HAP-1 (cell line): ENCODE data around the gene FAM163B.
A peak's percentile ranks its signal among the peaks of the same experiment; 100 is the strongest.

ENCODE experiments used
- DNase-seq, 2 experiments: peaks; one replicate each; pipeline ENCODE4 v3.0.0-alpha.2; 2016 to 2020; ENCODE audit warnings: low spot score in 2 of 2
- H3K27me3 ChIP-seq: fragments of 250-450 bp; sonication (Bioruptor Pico); 2 replicates; pipeline ENCODE4 v1.5.1; 2020; ENCODE audit warnings: low read depth, mild to moderate bottlenecking, moderate library complexity
- H3K36me3 ChIP-seq: fragments of 250-450 bp; sonication (Bioruptor Pico); replicated peaks from 2 replicates; pipeline ENCODE4 v1.5.1; 2020; ENCODE audit warnings: mild to moderate bottlenecking
- H3K4me1 ChIP-seq: fragments of 250-450 bp; sonication (Bioruptor Pico); 2 replicates; pipeline ENCODE4 v1.5.1; 2020; ENCODE audit warnings: mild to moderate bottlenecking
- H3K4me3 ChIP-seq: fragments of 250-450 bp; sonication (Bioruptor Pico); 2 replicates; pipeline ENCODE4 v1.5.1; 2020; ENCODE audit warnings: mild to moderate bottlenecking, moderate library complexity
- H3K9me3 ChIP-seq: fragments of 250-450 bp; sonication (Bioruptor Pico); 2 replicates; pipeline ENCODE4 v1.5.1; 2020; ENCODE audit warnings: mild to moderate bottlenecking, moderate library complexity
- in situ Hi-C: fragments of 300-500 bp; cut with MboI; formaldehyde crosslinking; loops from 3 replicates; pipeline ENCODE4 v1.14.3; 2020; ENCODE audit warnings: low sequenced_read_pairs, inconsistent platforms, mixed read lengths

Gene FAM163B

GRCh38 chr9:133584559-133585476 lies 24.4 kb downstream of the FAM163B start:
- no peaks in the 10 kb centered on the region for H3K36me3 ChIP-seq
- no peaks in the 10 kb centered on the region for H3K9me3 ChIP-seq
- peak; percentile 16 to 47 for DNase-seq
- in situ Hi-C loops, result no loop called here
- H3K4me1 ChIP-seq, result no peaks in the 10 kb centered on the region
- no peak overlapping the region for H3K4me3 ChIP-seq
- peaks cover 18% of the 10 kb centered on the region for H3K27me3 ChIP-seq

- Histone ChIP-seq H3K4me1 (no peaks in the 10 kb centered on the region), H3K36me3 (no peaks in the 10 kb centered on the region), H3K9me3 (no peaks in the 10 kb centered on the region), H3K27me3 (peaks cover 23% of the 10 kb centered on the region), H3K4me3 (no peak overlapping the region)
- in situ Hi-C loops, result no loop called here
- no peak for DNase-seq
Observed at GRCh38 chr9:133584167-133584558, 25.0 kb downstream of the FAM163B start.

GRCh38 chr9:133583586-133583985 lies 25.6 kb downstream of the FAM163B start:
- Histone ChIP-seq H3K9me3 (no peaks in the 10 kb centered on the region), H3K4me1 (no peaks in the 10 kb centered on the region), H3K36me3 (no peaks in the 10 kb centered on the region), H3K27me3 (peaks cover 29% of the 10 kb centered on the region), H3K4me3 (no peak overlapping the region)
- in situ Hi-C loops, result no loop called here
- no peak for DNase-seq

- Histone ChIP-seq H3K9me3 (no peaks in the 10 kb centered on the region), H3K36me3 (no peaks in the 10 kb centered on the region), H3K4me1 (no peaks in the 10 kb centered on the region), H3K27me3 (peaks cover 31% of the 10 kb centered on the region), H3K4me3 (no peak overlapping the region)
- no peak for DNase-seq
- in situ Hi-C loops, result no loop called here
Observed at GRCh38 chr9:133583111-133583510, 26.1 kb downstream of the FAM163B start.

GRCh38 chr9:133582501-133583045 lies 26.6 kb downstream of the FAM163B start:
- no peaks in the 10 kb centered on the region for H3K36me3 ChIP-seq
- H3K4me3 ChIP-seq, result no peak overlapping the region
- H3K4me1 ChIP-seq, result no peaks in the 10 kb centered on the region
- no peak for DNase-seq
- in situ Hi-C loops, result no loop called here
- peaks cover 34% of the 10 kb centered on the region for H3K27me3 ChIP-seq
- no peaks in the 10 kb centered on the region for H3K9me3 ChIP-seq

- Histone ChIP-seq H3K27me3 (peaks cover 38% of the 10 kb centered on the region), H3K4me1 (no peaks in the 10 kb centered on the region), H3K36me3 (no peaks in the 10 kb centered on the region), H3K9me3 (no peaks in the 10 kb centered on the region), H3K4me3 (no peak overlapping the region)
- no peak for DNase-seq
- in situ Hi-C loops, result no loop called here
Observed at GRCh38 chr9:133581513-133582343, 27.5 kb downstream of the FAM163B start.

GRCh38 chr9:133581011-133581410 lies 28.2 kb downstream of the FAM163B start:
- H3K36me3 ChIP-seq, result no peaks in the 10 kb centered on the region

GRCh38 chr9:133580419-133580738 lies 28.8 kb downstream of the FAM163B start:
- in situ Hi-C loops, result no loop called here
- H3K36me3 ChIP-seq, result no peaks in the 10 kb centered on the region
- DNase-seq, result no peak
- no peak overlapping the region for H3K4me3 ChIP-seq
- H3K4me1 ChIP-seq, result no peaks in the 10 kb centered on the region
- H3K27me3 ChIP-seq, result peaks cover 34% of the 10 kb centered on the region
- H3K9me3 ChIP-seq, result no peaks in the 10 kb centered on the region

More at GRCh38 chr9:133581011-133581410, 28.2 kb downstream of the FAM163B start:
- Histone ChIP-seq H3K4me1 (no peaks in the 10 kb centered on the region), H3K27me3 (peaks cover 38% of the 10 kb centered on the region), H3K4me3 (no peak overlapping the region), H3K9me3 (no peaks in the 10 kb centered on the region)
- in situ Hi-C loops, result no loop called here
- DNase-seq, result no peak

GRCh38 chr9:133579601-133580418 lies 29.4 kb downstream of the FAM163B start:
- Histone ChIP-seq H3K36me3 (no peaks in the 10 kb centered on the region), H3K9me3 (no peaks in the 10 kb centered on the region), H3K4me3 (no peak overlapping the region), H3K27me3 (peaks cover 29% of the 10 kb centered on the region), H3K4me1 (no peaks in the 10 kb centered on the region)
- in situ Hi-C loops, result no loop called here
- DNase-seq, result no peak

GRCh38 chr9:133578524-133579441 lies 30.4 kb downstream of the FAM163B start:
- Histone ChIP-seq H3K36me3 (no peaks in the 10 kb centered on the region), H3K9me3 (no peaks in the 10 kb centered on the region), H3K27me3 (peaks cover 27% of the 10 kb centered on the region), H3K4me1 (no peaks in the 10 kb centered on the region), H3K4me3 (no peak overlapping the region)
- in situ Hi-C loops, result no loop called here
- DNase-seq, result no peak

GRCh38 chr9:133577737-133578112 lies 31.5 kb downstream of the FAM163B start:
- in situ Hi-C loops, result no loop called here
- no peaks in the 10 kb centered on the region for H3K4me1 ChIP-seq
- H3K27me3 ChIP-seq, result peaks cover 27% of the 10 kb centered on the region
- no peak overlapping the region for H3K4me3 ChIP-seq
- no peaks in the 10 kb centered on the region for H3K36me3 ChIP-seq
- no peak for DNase-seq
- no peaks in the 10 kb centered on the region for H3K9me3 ChIP-seq

- H3K4me3 ChIP-seq, result no peak overlapping the region
- H3K4me1 ChIP-seq, result no peaks in the 10 kb centered on the region
- H3K27me3 ChIP-seq, result peaks cover 27% of the 10 kb centered on the region
- H3K36me3 ChIP-seq, result no peaks in the 10 kb centered on the region
- H3K9me3 ChIP-seq, result no peaks in the 10 kb centered on the region
- in situ Hi-C loops, result no loop called here
- no peak for DNase-seq
Observed at GRCh38 chr9:133576875-133577736, 32.1 kb downstream of the FAM163B start.
